HG03378 (cell line): ENCODE results near the gene PUS10.
A peak's percentile ranks its signal among the peaks of the same experiment; 100 is the strongest.
"Not testable (repeated sequence)": the region's sequence is repeated elsewhere in the genome, so short reads cannot be mapped to it uniquely, and the experiment has no call there.

ENCODE experiments used
- ATAC-seq: cut with Tn5 transposase; IDR thresholded peaks from one replicate; pipeline ENCODE4 v1.9.1; 2021; ENCODE audit warnings: mild to moderate bottlenecking, moderate library complexity; ENCODE audit not compliant: unreplicated experiment

PUS10 gene

DNA sequence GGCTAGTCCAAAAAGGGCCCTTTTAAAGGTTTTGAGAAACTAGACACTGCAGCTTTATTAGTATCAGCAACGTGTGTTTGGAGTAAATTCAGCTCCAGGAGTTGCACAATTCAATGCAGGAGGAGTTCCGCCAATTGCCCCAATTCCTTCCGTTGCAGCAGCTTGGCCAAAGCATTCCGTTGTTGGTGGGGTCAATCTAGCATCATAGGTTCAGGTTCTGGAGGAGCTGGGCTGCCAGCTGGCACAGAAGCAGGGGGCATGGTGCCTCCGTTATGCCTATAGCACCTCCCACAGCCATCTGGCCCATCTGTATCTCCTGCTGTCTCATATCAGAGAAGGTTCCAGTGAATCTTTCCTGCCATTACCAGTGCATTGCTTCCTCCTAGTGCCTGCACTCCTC lies 81.3 kb downstream of the PUS10 start:
- ATAC-seq: no peak

DNA sequence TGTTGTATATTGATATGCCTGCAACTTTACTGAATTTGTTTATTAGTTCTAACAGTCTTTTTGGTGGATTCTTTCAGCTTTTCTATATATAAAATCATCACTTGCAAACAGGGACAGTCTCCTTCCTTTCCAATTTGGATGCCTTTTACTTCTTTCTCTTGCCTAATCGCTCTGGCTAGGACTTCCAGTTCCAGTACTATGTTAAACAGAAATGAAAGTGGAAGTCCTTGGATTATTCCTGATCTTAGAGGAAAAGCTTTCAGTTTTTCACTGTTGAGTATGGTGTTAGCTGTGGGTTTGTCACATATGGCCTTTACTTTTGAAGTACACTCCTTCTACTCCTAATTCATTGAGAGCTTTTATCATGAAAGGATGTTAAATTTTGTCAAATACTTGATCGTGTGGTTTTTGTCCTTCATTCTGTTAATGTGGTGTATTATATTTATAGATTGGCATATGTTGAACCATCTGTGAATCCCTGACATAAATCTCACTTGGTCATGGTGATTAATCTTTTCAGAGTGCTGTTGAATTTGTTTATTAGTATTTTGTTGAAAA lies 83.8 kb downstream of the PUS10 start:
- ATAC-seq: no peak

DNA sequence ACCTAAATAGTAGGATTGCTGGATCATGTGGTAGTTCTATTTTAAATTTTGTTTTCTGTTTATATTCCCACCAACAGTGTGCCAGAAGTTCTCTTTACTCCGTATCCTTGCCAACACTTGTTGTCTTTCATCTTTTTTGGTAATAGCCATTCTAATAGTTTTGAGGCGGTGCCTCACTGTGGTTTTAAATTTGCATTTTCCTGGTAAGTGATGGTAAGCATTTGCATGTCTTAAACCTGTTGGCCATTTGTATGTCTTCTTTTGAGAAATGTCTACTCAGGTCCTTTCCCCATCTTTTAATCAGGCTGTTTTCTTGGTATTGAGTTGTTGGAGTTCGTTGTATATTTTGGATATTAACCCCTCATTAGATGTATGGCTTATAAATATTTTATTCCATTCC lies 85.1 kb downstream of the PUS10 start:
- no peak for ATAC-seq

DNA sequence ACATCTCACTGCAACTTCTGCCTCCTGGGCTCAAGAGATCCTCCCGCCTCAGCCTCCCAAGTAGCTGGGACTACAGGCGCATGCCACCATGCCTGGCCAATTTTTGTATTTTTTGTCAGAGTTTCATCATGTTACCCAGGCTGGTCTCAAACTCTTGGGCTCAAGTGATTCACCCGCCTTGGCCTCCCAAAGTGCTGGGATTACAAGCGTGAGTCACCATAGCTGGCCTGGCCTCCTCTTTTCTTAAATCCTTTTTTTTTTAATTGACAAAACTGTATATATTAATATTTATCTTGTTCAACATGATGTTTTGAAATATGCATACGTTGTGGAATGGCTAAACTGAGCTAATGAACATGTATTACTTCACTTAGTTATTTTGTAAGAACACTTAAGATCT lies 86.0 kb downstream of the PUS10 start:
- ATAC-seq: not testable (repeated sequence)

DNA sequence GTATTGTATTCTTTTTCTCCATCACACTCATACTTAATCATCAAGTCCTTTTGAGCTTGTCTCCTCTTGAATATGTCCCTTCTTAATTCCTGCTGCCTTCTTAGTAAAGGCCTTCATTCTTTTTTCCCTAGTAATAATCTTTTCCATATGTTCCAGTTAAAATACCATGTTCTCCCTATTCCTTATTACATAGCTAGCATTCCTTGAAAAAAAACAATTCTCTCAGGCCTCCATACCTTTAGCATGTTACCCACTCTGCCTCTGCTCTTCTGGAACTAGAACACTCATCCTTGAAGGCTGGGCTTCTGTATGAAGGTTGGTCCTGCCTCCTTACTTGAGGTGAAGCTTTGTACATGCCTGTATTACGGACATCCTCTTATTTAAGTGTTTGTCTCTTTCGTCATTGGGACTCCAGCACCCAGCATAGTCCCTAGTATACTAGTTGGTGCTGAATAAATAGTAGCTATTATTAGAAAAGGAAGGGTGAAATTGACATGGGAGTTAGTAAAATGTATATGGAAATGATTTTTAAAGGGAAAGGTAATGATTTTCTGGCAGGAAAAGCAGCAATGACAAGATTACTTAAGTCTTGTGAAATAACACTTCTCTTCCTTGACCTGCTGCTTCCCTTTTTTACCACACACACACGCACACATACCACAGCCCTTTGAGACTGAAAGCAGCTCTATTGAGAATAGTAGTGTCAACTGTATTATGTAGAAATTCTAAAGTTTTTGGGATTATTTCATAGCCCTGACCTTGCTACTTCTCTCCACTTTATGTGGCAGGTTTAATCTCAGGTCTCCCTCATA lies 91.1 kb downstream of the PUS10 start:
- no peak for ATAC-seq

GRCh38 chr2:60925994-60926740 lies 91.9 kb downstream of the PUS10 start:
- ATAC-seq: no peak

DNA sequence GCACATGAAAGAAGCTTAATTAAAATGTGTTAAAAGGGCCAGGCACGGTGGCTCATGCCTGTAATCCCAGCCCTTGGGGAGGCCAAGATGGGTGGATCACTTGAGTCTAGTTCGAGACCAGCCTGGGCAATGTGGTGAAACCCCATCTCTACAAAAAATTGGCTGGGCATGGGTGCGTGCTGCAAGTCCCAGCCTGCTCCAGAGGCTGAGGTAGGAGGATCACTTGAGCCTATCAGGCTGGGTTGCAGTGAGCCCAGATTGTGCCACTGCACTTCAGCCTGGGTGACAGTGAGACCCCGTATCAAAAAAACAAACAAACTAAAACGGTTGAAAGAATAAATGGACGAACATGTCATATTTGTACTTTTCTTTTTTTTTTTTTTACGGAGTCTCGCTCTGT lies 110.7 kb downstream of the PUS10 start:
- no peak for ATAC-seq

DNA sequence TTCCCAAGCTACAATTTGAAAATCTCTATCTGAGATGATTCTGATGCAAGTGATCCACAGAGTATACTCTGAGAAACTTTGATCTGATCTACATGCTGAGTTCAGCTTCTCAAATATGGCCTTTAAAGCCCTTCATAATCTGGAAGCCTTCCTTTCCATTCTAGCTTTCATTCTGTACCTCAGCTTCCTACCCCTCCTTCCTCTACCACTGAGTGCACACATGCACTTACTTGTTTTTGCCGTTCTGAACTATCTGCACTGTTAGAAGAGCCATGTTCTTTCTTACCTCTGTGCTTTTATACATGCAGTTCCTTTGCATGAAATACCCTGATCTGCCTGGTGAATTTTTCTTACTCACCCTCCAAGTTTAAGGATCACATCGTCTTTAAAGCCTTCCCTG lies 111.7 kb downstream of the PUS10 start:
- ATAC-seq: no peak

DNA sequence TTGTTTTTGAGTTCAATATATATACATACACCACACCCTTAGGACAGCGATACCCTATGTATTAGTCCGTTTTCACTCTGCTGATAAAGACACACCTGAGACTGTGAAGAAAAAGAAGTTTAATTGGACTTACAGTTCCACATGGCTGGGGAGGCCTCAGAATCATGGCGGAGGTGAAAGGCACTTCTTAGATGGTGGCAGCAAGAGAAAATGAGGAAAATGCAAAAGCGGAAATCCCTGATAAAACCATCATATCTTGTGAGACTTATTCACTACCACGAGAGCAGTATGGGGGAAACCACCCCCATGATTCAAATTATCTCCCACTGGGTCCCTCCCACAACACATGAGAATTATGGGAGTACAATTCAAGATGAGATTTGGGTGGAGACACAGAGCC lies 112.2 kb downstream of the PUS10 start:
- not testable (repeated sequence) for ATAC-seq

GRCh38 chr2:60901296-60901695 lies 116.8 kb downstream of the PUS10 start:
- ATAC-seq: not testable (repeated sequence)

DNA sequence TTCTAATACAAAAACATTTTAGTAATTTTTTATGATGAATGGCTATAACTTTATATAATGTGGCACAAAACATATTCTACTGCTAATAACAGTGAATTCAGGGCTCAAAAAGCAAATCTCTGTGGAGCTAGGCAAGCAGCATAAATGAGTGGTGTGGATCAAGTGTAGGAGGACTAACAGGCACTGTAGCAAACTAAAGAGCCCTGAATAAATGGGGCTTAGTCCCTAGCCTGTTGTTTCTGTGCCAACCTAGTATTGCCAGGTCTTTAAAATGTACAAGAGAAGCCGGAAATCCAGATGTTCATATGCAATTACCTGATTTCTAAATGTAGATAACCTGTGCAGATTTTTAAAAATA lies 118.2 kb downstream of the PUS10 start:
- ATAC-seq: peak; percentile 19

- ATAC-seq: peak; percentile 63
These were observed 118.7 kb downstream of the PUS10 start for GRCh38 chr2:60899230-60899891.

DNA sequence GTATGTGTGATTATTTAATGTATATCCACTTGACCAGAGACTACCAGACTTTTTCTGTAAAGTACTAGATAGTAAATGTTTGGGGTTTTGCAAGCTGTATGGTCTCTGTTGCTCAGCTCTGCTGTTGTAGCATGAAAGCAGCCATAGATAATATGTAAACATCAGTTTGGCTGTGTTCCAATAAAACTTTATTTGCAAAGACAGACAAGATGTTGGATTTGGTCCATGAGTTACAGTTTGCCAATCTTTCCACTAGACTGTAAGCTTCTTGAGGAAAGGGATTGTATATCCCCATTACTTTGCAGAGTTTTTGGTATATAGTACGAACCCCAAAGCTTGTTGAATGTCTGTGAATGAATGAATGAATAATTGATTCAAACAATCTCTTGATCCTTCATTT lies 119.5 kb downstream of the PUS10 start:
- no peak for ATAC-seq
